HG03432 (cell line): ENCODE results near the gene MAP2K3.
"Not testable (repeated sequence)": the region's sequence is repeated elsewhere in the genome, so short reads cannot be mapped to it uniquely, and the experiment has no call there.

ENCODE experiments used
- ATAC-seq: cut with Tn5 transposase; IDR thresholded peaks from one replicate; pipeline ENCODE4 v1.9.1; 2021; ENCODE audit warnings: mild to moderate bottlenecking, moderate library complexity; ENCODE audit not compliant: unreplicated experiment

Gene MAP2K3

GRCh38 chr17:21310061-21310765, 25.7 kb downstream of the MAP2K3 start:
- ATAC-seq, result not testable (repeated sequence)

- ATAC-seq, result not testable (repeated sequence)
Measured at GRCh38 chr17:21310766-21311602, 26.5 kb downstream of the MAP2K3 start.

- no peak for ATAC-seq
Measured at GRCh38 chr17:21313320-21313719, 28.8 kb downstream of the MAP2K3 start.

- not testable (repeated sequence) for ATAC-seq
Measured at GRCh38 chr17:21313761-21314160, 29.2 kb downstream of the MAP2K3 start.

- ATAC-seq, result not testable (repeated sequence)
Measured at GRCh38 chr17:21314261-21314664, 29.8 kb downstream of the MAP2K3 start.

GRCh38 chr17:21314701-21315111, 30.2 kb downstream of the MAP2K3 start:
- ATAC-seq, result not testable (repeated sequence)

- not testable (repeated sequence) for ATAC-seq
Measured at GRCh38 chr17:21315246-21316000, 30.9 kb downstream of the MAP2K3 start.

GRCh38 chr17:21316212-21316886, 31.8 kb downstream of the MAP2K3 start:
- peak; percentile 60 for ATAC-seq

GRCh38 chr17:21316887-21317500, 32.5 kb downstream of the MAP2K3 start:
- not testable (repeated sequence) for ATAC-seq

- ATAC-seq, result not testable (repeated sequence)
Measured at GRCh38 chr17:21317821-21318220, 33.3 kb downstream of the MAP2K3 start.

GRCh38 chr17:21318439-21318838, 33.9 kb downstream of the MAP2K3 start:
- ATAC-seq, result no peak

GRCh38 chr17:21318856-21319255, 34.3 kb downstream of the MAP2K3 start:
- not testable (repeated sequence) for ATAC-seq

GRCh38 chr17:21319256-21319655, 34.7 kb downstream of the MAP2K3 start:
- ATAC-seq, result not testable (repeated sequence)

- not testable (repeated sequence) for ATAC-seq
Measured at GRCh38 chr17:21319686-21320375, 35.3 kb downstream of the MAP2K3 start.

- not testable (repeated sequence) for ATAC-seq
Measured at GRCh38 chr17:21320430-21320829, 35.9 kb downstream of the MAP2K3 start.

- not testable (repeated sequence) for ATAC-seq
Measured at GRCh38 chr17:21321061-21321460, 36.5 kb downstream of the MAP2K3 start.

- ATAC-seq, result not testable (repeated sequence)
Measured at GRCh38 chr17:21321744-21322191, 37.3 kb downstream of the MAP2K3 start.

- ATAC-seq, result peak; percentile 4
Measured at GRCh38 chr17:21323257-21324111, 39.0 kb downstream of the MAP2K3 start.
